HCT116 (cell line): ENCODE data around the gene USO1.

ENCODE experiments used
- EGR1 ChIP-seq: IDR thresholded peaks from 2 replicates; pipeline ENCODE4 v1.6.1; 2012; ENCODE audit warnings: low read depth
- EZH2 ChIP-seq: fragments of 200-600 bp; sonication (generic); IDR thresholded peaks from 2 replicates; pipeline ENCODE4 v1.6.1; 2017; ENCODE audit warnings: antibody characterized with exemption, mixed run types
- EZH2phosphoT487 ChIP-seq: fragments of 200-600 bp; IDR thresholded peaks from 2 replicates; pipeline ENCODE4 v1.6.1; 2018; ENCODE audit warnings: antibody characterized with exemption, borderline replicate concordance
- POLR2A ChIP-seq: IDR thresholded peaks from 2 replicates; pipeline ENCODE4 v1.7.0; 2011; ENCODE audit warnings: borderline replicate concordance; ENCODE audit not compliant: insufficient read depth, insufficient read length; ENCODE audit errors: extremely low read depth
- POLR2AphosphoS5 ChIP-seq: IDR thresholded peaks from 2 replicates; pipeline ENCODE4 v1.6.1; 2011; ENCODE audit warnings: mild to moderate bottlenecking, low read depth, low read length, moderate library complexity
- RAD21 ChIP-seq: IDR thresholded peaks from 2 replicates; pipeline ENCODE4 v1.6.1; 2012; ENCODE audit warnings: low read depth, mild to moderate bottlenecking
- ZFX ChIP-seq: fragments of 450-650 bp; IDR thresholded peaks from 2 replicates; pipeline ENCODE4 v1.6.1; 2017
- ZNF274 ChIP-seq: fragments of 200-500 bp; sonication (Bioruptor generic); IDR thresholded peaks from 2 replicates; pipeline ENCODE4 v1.6.1; 2014; ENCODE audit warnings: mild to moderate bottlenecking, low read depth, low read length, inconsistent platforms
- TF ChIP-seq, protein P1 (sequence below), 3 experiments: fragments of 200-600 bp in 1 of 3; sonication (generic) in 1 of 3; IDR thresholded peaks in 2 of 3; conservative IDR thresholded peaks in 1 of 3; 2 replicates each; pipeline ENCODE4 v1.5.1; 2012 to 2017; ENCODE audit warnings: low read depth in 2 of 3, low read length in 2 of 3, antibody characterized with exemption in 1 of 3, borderline replicate concordance in 1 of 3, control low read depth in 1 of 3, mild to moderate bottlenecking in 1 of 3, mixed read lengths in 1 of 3, mixed run types in 1 of 3, moderate library complexity in 1 of 3; ENCODE audit not compliant: insufficient read depth in 1 of 3
- TF ChIP-seq, protein P2 (sequence below): IDR thresholded peaks from 2 replicates; pipeline ENCODE4 v1.6.1; 2012
- TF ChIP-seq, protein P3 (sequence below): IDR thresholded peaks from 2 replicates; pipeline ENCODE4 v1.6.1; 2012
- TF ChIP-seq, protein P4 (sequence below): IDR thresholded peaks from 2 replicates; pipeline ENCODE4 v1.6.1; 2012; ENCODE audit warnings: low read depth
- TF ChIP-seq, protein P5 (sequence below): IDR thresholded peaks from 2 replicates; pipeline ENCODE4 v1.6.1; 2011; ENCODE audit warnings: mild to moderate bottlenecking, low read length, moderate library complexity; ENCODE audit not compliant: insufficient replicate concordance; ENCODE audit errors: extremely low read depth

DNA sequence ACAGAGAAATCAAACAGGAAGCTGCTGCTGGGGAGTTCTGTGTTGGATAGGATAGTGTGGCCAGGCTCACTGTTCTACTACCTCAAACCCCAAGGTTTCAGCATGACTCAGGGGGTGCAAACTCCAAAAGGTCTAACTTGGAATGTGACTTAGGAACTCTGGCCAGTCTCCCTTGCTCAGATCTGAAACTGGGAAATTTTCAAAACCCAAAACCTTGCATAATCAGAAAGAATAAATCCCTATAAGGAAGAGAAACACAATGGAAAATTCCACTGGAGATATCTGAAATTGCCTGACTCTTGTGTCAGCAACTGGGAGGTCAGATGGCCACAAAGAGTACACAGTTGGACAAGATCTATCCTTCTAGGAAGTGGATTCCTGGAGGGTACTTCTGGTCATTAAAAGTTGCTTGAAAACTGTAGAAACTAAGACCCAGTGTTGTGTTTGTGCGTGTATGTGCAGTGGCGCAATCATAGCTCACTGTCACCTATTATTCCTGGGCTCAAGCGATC, 119.8 kb downstream of the USO1 start:
- TF ChIP-seq, protein P1, sequence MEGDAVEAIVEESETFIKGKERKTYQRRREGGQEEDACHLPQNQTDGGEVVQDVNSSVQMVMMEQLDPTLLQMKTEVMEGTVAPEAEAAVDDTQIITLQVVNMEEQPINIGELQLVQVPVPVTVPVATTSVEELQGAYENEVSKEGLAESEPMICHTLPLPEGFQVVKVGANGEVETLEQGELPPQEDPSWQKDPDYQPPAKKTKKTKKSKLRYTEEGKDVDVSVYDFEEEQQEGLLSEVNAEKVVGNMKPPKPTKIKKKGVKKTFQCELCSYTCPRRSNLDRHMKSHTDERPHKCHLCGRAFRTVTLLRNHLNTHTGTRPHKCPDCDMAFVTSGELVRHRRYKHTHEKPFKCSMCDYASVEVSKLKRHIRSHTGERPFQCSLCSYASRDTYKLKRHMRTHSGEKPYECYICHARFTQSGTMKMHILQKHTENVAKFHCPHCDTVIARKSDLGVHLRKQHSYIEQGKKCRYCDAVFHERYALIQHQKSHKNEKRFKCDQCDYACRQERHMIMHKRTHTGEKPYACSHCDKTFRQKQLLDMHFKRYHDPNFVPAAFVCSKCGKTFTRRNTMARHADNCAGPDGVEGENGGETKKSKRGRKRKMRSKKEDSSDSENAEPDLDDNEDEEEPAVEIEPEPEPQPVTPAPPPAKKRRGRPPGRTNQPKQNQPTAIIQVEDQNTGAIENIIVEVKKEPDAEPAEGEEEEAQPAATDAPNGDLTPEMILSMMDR (IDR thresholded peaks at IDR 0.05 in 2 of 3, conservative IDR thresholded peaks at IDR 0.05 in 1 of 3; ENCODE audit: borderline replicate concordance in 1 of 3, insufficient read depth in 1 of 3, low read depth in 2 of 3, low read length in 2 of 3): no peak
- TF ChIP-seq EZH2 (no peak), POLR2AphosphoS5 (no peak), ZNF274 (no peak), POLR2A (no peak), EGR1 (no peak), RAD21 (no peak), ZFX (no peak), EZH2phosphoT487 (no peak)
- TF ChIP-seq, protein P2, sequence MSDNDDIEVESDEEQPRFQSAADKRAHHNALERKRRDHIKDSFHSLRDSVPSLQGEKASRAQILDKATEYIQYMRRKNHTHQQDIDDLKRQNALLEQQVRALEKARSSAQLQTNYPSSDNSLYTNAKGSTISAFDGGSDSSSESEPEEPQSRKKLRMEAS: no peak
- TF ChIP-seq, protein P3, sequence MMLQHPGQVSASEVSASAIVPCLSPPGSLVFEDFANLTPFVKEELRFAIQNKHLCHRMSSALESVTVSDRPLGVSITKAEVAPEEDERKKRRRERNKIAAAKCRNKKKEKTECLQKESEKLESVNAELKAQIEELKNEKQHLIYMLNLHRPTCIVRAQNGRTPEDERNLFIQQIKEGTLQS: no peak
- TF ChIP-seq, protein P4, sequence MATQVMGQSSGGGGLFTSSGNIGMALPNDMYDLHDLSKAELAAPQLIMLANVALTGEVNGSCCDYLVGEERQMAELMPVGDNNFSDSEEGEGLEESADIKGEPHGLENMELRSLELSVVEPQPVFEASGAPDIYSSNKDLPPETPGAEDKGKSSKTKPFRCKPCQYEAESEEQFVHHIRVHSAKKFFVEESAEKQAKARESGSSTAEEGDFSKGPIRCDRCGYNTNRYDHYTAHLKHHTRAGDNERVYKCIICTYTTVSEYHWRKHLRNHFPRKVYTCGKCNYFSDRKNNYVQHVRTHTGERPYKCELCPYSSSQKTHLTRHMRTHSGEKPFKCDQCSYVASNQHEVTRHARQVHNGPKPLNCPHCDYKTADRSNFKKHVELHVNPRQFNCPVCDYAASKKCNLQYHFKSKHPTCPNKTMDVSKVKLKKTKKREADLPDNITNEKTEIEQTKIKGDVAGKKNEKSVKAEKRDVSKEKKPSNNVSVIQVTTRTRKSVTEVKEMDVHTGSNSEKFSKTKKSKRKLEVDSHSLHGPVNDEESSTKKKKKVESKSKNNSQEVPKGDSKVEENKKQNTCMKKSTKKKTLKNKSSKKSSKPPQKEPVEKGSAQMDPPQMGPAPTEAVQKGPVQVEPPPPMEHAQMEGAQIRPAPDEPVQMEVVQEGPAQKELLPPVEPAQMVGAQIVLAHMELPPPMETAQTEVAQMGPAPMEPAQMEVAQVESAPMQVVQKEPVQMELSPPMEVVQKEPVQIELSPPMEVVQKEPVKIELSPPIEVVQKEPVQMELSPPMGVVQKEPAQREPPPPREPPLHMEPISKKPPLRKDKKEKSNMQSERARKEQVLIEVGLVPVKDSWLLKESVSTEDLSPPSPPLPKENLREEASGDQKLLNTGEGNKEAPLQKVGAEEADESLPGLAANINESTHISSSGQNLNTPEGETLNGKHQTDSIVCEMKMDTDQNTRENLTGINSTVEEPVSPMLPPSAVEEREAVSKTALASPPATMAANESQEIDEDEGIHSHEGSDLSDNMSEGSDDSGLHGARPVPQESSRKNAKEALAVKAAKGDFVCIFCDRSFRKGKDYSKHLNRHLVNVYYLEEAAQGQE: no peak
- TF ChIP-seq, protein P5, sequence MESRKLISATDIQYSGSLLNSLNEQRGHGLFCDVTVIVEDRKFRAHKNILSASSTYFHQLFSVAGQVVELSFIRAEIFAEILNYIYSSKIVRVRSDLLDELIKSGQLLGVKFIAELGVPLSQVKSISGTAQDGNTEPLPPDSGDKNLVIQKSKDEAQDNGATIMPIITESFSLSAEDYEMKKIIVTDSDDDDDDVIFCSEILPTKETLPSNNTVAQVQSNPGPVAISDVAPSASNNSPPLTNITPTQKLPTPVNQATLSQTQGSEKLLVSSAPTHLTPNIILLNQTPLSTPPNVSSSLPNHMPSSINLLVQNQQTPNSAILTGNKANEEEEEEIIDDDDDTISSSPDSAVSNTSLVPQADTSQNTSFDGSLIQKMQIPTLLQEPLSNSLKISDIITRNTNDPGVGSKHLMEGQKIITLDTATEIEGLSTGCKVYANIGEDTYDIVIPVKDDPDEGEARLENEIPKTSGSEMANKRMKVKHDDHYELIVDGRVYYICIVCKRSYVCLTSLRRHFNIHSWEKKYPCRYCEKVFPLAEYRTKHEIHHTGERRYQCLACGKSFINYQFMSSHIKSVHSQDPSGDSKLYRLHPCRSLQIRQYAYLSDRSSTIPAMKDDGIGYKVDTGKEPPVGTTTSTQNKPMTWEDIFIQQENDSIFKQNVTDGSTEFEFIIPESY: no peak
